WTC11 (cell line): ENCODE measurements around the gene CHIT1. TPM values are rescaled to one million over a fixed set of nuclear protein-coding genes. Genes with fewer than 3 reads are reported as not detected.

Source experiments
- ATAC-seq: fragments of 200-7000 bp; cut with Tn5 transposase; 2 replicates; pipeline ENCODE4 v1.10.0; 2021; ENCODE audit warnings: mild to moderate bottlenecking, moderate library complexity
- CTCF ChIA-PET: fragments of 300-600 bp; sonication (Branson Sonifier 250); formaldehyde crosslinking; loops from one replicate; lab custom pipeline; 2021; ENCODE audit warnings: antibody characterized with exemption; lab: Charles Lee
- POLR2A ChIA-PET: fragments of 350-600 bp; sonication (Branson Sonifier 250); formaldehyde crosslinking; loops from one replicate; lab custom pipeline; 2021; ENCODE audit warnings: antibody characterized with exemption; lab: Charles Lee
- DNase-seq: peaks from one replicate; pipeline ENCODE4 v3.0.0; 2021; ENCODE audit warnings: low spot score
- H3K27ac Mint-ChIP-seq: 2 replicates; pipeline ENCODE4 v1.8.0; 2021; ENCODE audit warnings: mixed read lengths
- H3K27me3 Mint-ChIP-seq: 2 replicates; pipeline ENCODE4 v1.8.0; 2021; ENCODE audit warnings: low read depth, mild to moderate bottlenecking, moderate library complexity, mixed read lengths
- H3K36me3 Mint-ChIP-seq: 2 replicates; pipeline ENCODE4 v1.8.0; 2021; ENCODE audit warnings: mixed read lengths
- H3K4me1 Mint-ChIP-seq: 2 replicates; pipeline ENCODE4 v1.8.0; 2022; ENCODE audit warnings: mixed read lengths
- H3K4me3 Mint-ChIP-seq: 2 replicates; pipeline ENCODE4 v1.8.0; 2021; ENCODE audit warnings: mild to moderate bottlenecking, moderate library complexity, mixed read lengths
- H3K9me3 Mint-ChIP-seq: 2 replicates; pipeline ENCODE4 v1.8.0; 2021; ENCODE audit warnings: mixed read lengths
- ATF6 ChIP-seq: sonication (generic); formaldehyde crosslinking; IDR thresholded peaks from 2 replicates; pipeline ENCODE4 v1.8.1; 2023; ENCODE audit warnings: mild to moderate bottlenecking, missing genetic modification reagents
- CREM ChIP-seq: sonication (generic); formaldehyde crosslinking; IDR thresholded peaks from 2 replicates; pipeline ENCODE4 v1.8.1; 2022; ENCODE audit warnings: mild to moderate bottlenecking, missing genetic modification reagents, moderate library complexity
- EMX1 ChIP-seq: fragments of 250-450 bp; sonication (Bioruptor Pico); IDR thresholded peaks from 2 replicates; pipeline ENCODE4 v1.8.0; 2021; ENCODE audit warnings: mild to moderate bottlenecking
- ESRRA ChIP-seq: sonication (generic); formaldehyde crosslinking; IDR thresholded peaks from 2 replicates; pipeline ENCODE4 v1.8.1; 2022; ENCODE audit warnings: mild to moderate bottlenecking, missing genetic modification reagents, borderline replicate concordance
- MLX ChIP-seq: sonication (generic); formaldehyde crosslinking; IDR thresholded peaks from 2 replicates; pipeline ENCODE4 v1.8.1; 2023; ENCODE audit warnings: mild to moderate bottlenecking, missing genetic modification reagents, moderate library complexity
- NFE2L1 ChIP-seq: sonication (generic); formaldehyde crosslinking; IDR thresholded peaks from 2 replicates; pipeline ENCODE4 v1.8.1; 2023; ENCODE audit warnings: missing genetic modification reagents
- SMAD4 ChIP-seq: sonication (generic); formaldehyde crosslinking; IDR thresholded peaks from 2 replicates; pipeline ENCODE4 v1.8.0; 2022; ENCODE audit warnings: mild to moderate bottlenecking, missing genetic modification reagents
- ZNF263 ChIP-seq: sonication (generic); formaldehyde crosslinking; IDR thresholded peaks from 2 replicates; pipeline ENCODE4 v1.8.1; 2022; ENCODE audit warnings: low read depth, mild to moderate bottlenecking, moderate library complexity, missing genetic modification reagents
- total RNA-seq: library from RNA; stranded (reverse); gene quantifications from 3 replicates; pipeline ENCODE4 v1.2.3, GENCODE V29; 2021
- TF ChIP-seq, protein P1 (sequence below): sonication (generic); formaldehyde crosslinking; IDR thresholded peaks from 2 replicates; pipeline ENCODE4 v1.8.0; 2023; ENCODE audit warnings: missing genetic modification reagents, mild to moderate bottlenecking, borderline replicate concordance
- TF ChIP-seq, protein P2 (sequence below): fragments of 250-450 bp; sonication (Bioruptor Pico); IDR thresholded peaks from 2 replicates; pipeline ENCODE4 v1.8.0; 2021; ENCODE audit warnings: mild to moderate bottlenecking
- TF ChIP-seq, protein P3 (sequence below): sonication (generic); formaldehyde crosslinking; IDR thresholded peaks from 2 replicates; pipeline ENCODE4 v1.8.0; 2022; ENCODE audit warnings: mild to moderate bottlenecking, missing genetic modification reagents
- TF ChIP-seq, protein P4 (sequence below): fragments of 250-450 bp; sonication (Bioruptor Pico); IDR thresholded peaks from 2 replicates; pipeline ENCODE4 v1.9.0; 2021; ENCODE audit warnings: mild to moderate bottlenecking, borderline replicate concordance

The CHIT1 gene
- total RNA-seq, 1 experiment from 2014 or later = 0.15 TPM

DNA sequence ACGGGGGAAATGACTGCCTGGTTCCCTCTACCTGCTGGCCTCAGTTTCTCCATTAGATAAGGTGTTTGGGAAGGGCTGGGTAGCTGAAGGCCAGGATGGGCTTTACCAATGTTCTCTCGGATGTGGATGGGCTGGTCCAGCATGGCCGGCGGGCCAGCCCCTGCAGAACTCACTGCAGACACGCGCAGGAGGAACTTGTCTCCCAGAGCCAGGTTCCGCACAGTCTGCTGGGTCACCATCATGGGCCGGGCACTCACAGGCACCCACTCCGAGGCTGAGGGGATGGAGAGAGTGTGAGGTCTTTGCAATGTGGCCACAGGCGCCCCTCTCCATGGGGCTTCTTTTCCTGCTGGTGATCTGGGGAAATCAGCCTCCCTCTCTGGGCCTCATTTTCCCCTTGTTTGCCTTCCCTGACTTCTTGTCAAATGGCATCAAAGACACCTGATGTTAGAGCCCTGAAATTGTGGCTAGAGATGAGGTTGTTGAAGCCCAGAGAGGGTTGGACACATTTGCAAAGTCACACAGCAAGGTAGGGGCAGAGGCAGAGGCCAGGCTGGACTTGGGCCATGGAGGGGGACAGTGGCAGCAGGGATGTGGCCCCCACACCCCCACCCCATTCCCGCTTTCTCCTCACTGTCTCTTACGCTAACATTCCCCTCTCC, 55.0 kb downstream of the CHIT1 start (continued):
- TF ChIP-seq, protein P1, sequence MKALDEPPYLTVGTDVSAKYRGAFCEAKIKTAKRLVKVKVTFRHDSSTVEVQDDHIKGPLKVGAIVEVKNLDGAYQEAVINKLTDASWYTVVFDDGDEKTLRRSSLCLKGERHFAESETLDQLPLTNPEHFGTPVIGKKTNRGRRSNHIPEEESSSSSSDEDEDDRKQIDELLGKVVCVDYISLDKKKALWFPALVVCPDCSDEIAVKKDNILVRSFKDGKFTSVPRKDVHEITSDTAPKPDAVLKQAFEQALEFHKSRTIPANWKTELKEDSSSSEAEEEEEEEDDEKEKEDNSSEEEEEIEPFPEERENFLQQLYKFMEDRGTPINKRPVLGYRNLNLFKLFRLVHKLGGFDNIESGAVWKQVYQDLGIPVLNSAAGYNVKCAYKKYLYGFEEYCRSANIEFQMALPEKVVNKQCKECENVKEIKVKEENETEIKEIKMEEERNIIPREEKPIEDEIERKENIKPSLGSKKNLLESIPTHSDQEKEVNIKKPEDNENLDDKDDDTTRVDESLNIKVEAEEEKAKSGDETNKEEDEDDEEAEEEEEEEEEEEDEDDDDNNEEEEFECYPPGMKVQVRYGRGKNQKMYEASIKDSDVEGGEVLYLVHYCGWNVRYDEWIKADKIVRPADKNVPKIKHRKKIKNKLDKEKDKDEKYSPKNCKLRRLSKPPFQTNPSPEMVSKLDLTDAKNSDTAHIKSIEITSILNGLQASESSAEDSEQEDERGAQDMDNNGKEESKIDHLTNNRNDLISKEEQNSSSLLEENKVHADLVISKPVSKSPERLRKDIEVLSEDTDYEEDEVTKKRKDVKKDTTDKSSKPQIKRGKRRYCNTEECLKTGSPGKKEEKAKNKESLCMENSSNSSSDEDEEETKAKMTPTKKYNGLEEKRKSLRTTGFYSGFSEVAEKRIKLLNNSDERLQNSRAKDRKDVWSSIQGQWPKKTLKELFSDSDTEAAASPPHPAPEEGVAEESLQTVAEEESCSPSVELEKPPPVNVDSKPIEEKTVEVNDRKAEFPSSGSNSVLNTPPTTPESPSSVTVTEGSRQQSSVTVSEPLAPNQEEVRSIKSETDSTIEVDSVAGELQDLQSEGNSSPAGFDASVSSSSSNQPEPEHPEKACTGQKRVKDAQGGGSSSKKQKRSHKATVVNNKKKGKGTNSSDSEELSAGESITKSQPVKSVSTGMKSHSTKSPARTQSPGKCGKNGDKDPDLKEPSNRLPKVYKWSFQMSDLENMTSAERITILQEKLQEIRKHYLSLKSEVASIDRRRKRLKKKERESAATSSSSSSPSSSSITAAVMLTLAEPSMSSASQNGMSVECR = no peak
- TF ChIP-seq, protein P2, sequence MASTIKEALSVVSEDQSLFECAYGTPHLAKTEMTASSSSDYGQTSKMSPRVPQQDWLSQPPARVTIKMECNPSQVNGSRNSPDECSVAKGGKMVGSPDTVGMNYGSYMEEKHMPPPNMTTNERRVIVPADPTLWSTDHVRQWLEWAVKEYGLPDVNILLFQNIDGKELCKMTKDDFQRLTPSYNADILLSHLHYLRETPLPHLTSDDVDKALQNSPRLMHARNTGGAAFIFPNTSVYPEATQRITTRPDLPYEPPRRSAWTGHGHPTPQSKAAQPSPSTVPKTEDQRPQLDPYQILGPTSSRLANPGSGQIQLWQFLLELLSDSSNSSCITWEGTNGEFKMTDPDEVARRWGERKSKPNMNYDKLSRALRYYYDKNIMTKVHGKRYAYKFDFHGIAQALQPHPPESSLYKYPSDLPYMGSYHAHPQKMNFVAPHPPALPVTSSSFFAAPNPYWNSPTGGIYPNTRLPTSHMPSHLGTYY (CRISPR knock-in tag) = no peak
- TF ChIP-seq, protein P3, sequence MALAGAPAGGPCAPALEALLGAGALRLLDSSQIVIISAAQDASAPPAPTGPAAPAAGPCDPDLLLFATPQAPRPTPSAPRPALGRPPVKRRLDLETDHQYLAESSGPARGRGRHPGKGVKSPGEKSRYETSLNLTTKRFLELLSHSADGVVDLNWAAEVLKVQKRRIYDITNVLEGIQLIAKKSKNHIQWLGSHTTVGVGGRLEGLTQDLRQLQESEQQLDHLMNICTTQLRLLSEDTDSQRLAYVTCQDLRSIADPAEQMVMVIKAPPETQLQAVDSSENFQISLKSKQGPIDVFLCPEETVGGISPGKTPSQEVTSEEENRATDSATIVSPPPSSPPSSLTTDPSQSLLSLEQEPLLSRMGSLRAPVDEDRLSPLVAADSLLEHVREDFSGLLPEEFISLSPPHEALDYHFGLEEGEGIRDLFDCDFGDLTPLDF (CRISPR knock-in tag) = no peak
- TF ChIP-seq CREM (CRISPR knock-in tag) (no peak), ESRRA (CRISPR knock-in tag) (no peak), NFE2L1 (CRISPR knock-in tag) (no peak)

DNA sequence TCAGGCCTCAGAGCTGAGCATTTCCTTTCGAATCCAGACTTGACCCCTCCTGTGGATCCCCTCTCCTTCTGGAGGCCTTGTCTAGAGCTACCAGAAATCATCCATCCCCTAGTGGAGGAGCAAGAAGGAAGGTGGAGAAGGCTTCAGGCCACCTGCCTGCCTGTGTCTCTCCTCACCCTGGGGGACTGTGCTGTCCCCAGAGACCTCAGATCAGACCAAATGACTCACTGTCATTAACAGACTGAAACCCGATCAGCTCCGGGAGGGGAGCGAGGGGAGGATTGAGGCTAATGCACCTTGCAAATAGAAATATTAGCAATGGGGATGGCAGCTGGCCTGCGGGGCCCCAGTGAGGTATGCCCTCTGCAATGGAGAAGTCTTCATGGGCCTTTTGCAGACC, 55.9 kb downstream of the CHIT1 start:
- no peak for DNase-seq
- Mint-ChIP-seq H3K4me1 (peaks cover 20% of the 10 kb centered on the region), H3K27me3 (no peaks in the 10 kb centered on the region), H3K4me3 (no peak overlapping the region), H3K27ac (no peak overlapping the region), H3K36me3 (no peaks in the 10 kb centered on the region), H3K9me3 (no peaks in the 10 kb centered on the region)
- CTCF ChIA-PET = interaction anchor here (1.4 to 7.1 kb wide), 17 partner anchors 11 to 134 kb away, joined by 4 to 110 read pairs (median 16); partner anchors contain the start of genes ADORA1, CHI3L1 and MYOG
- no peak for ATAC-seq
- POLR2A ChIA-PET = interaction anchor here (1.9 kb wide), 1 partner anchor 46 kb away, joined by 6 read pairs; the partner anchor contains the start of gene ADORA1
- TF ChIP-seq ATF6 = no peak
- no peak for TF ChIP-seq MLX (CRISPR knock-in tag)

- Mint-ChIP-seq H3K27ac (no peak overlapping the region), H3K27me3 (no peaks in the 10 kb centered on the region), H3K36me3 (no peaks in the 10 kb centered on the region), H3K4me1 (peaks cover 15% of the 10 kb centered on the region), H3K9me3 (no peaks in the 10 kb centered on the region), H3K4me3 (no peak overlapping the region)
- POLR2A ChIA-PET = interaction anchor here (1.9 kb wide), 1 partner anchor 46 kb away, joined by 6 read pairs; the partner anchor contains the start of gene ADORA1
- CTCF ChIA-PET = interaction anchor here (1.1 to 7.1 kb wide), 26 partner anchors 11 to 133 kb away, joined by 3 to 110 read pairs (median 10); partner anchors contain the start of genes ADORA1, CHI3L1 and MYOG
- ATAC-seq (no peak), DNase-seq (no peak)
- no peak for TF ChIP-seq EMX1
- TF ChIP-seq, protein P4, sequence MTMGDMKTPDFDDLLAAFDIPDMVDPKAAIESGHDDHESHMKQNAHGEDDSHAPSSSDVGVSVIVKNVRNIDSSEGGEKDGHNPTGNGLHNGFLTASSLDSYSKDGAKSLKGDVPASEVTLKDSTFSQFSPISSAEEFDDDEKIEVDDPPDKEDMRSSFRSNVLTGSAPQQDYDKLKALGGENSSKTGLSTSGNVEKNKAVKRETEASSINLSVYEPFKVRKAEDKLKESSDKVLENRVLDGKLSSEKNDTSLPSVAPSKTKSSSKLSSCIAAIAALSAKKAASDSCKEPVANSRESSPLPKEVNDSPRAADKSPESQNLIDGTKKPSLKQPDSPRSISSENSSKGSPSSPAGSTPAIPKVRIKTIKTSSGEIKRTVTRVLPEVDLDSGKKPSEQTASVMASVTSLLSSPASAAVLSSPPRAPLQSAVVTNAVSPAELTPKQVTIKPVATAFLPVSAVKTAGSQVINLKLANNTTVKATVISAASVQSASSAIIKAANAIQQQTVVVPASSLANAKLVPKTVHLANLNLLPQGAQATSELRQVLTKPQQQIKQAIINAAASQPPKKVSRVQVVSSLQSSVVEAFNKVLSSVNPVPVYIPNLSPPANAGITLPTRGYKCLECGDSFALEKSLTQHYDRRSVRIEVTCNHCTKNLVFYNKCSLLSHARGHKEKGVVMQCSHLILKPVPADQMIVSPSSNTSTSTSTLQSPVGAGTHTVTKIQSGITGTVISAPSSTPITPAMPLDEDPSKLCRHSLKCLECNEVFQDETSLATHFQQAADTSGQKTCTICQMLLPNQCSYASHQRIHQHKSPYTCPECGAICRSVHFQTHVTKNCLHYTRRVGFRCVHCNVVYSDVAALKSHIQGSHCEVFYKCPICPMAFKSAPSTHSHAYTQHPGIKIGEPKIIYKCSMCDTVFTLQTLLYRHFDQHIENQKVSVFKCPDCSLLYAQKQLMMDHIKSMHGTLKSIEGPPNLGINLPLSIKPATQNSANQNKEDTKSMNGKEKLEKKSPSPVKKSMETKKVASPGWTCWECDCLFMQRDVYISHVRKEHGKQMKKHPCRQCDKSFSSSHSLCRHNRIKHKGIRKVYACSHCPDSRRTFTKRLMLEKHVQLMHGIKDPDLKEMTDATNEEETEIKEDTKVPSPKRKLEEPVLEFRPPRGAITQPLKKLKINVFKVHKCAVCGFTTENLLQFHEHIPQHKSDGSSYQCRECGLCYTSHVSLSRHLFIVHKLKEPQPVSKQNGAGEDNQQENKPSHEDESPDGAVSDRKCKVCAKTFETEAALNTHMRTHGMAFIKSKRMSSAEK = no peak
- TF ChIP-seq SMAD4 (CRISPR knock-in tag) = no peak
- TF ChIP-seq ZNF263 (CRISPR knock-in tag) = no peak
Observed at GRCh38 chr1:203173011-203173555, 56.4 kb downstream of the CHIT1 start.
